Testis (tissue), 3 donors: ENCODE data around the gene MCC. TPM values are rescaled to one million over a fixed set of nuclear protein-coding genes. Genes with fewer than 3 reads are reported as not detected.

Experiments used
- DNase-seq: peaks from one replicate; pipeline ENCODE4 v3.0.0-alpha.2; 2019
- H3K27ac ChIP-seq, 2 donors: fragments of 200-600 bp; sonication (generic); one replicate each; pipeline ENCODE4 v1.5.1; 2019
- H3K27me3 ChIP-seq: fragments of 200-600 bp; sonication (generic); one replicate; pipeline ENCODE4 v1.5.1; 2019
- H3K36me3 ChIP-seq: fragments of 200-600 bp; sonication (generic); one replicate; pipeline ENCODE4 v1.5.1; 2017; ENCODE audit warnings: low read depth; ENCODE audit errors: missing control alignments
- H3K4me1 ChIP-seq: fragments of 200-600 bp; sonication (generic); one replicate; pipeline ENCODE4 v1.5.1; 2019
- H3K4me3 ChIP-seq, 2 donors: fragments of 200-600 bp; sonication (generic); one replicate each; pipeline ENCODE4 v1.5.1; 2017 to 2019
- H3K9me3 ChIP-seq: fragments of 200-600 bp; sonication (generic); one replicate; pipeline ENCODE4 v1.5.1; 2017
- POLR2A ChIP-seq: fragments of 450-650 bp; IDR thresholded peaks from one replicate; pipeline ENCODE4 v1.6.1; 2017; ENCODE audit warnings: antibody characterized with exemption, mild to moderate bottlenecking, moderate library complexity
- WGBS, 2 donors: methylation state at CpG; one replicate each; pipeline ENCODE4 v1.1.5; 2018; 5-methylcytosine and 5-hydroxymethylcytosine counted together
- intact Hi-C: fragments of 100-400 bp; cut with DNase I; formaldehyde crosslinking; loops from one replicate; pipeline ENCODE4 v1.15.1; 2023; ENCODE audit warnings: low total_unique reads
- polyA plus RNA-seq: library from polyadenylated mRNA; stranded (reverse); fragments of 350-450 nt; fragmentation: Illumina TruSeq; extraction: RNeasy Lipid Tissue Mini Kit (QIAGEN cat#74804); gene quantifications from one replicate; pipeline ENCODE4 v1.2.3, GENCODE V29; 2014; ENCODE audit warnings: low read depth, low replicate concordance; ENCODE audit not compliant: insufficient read depth
- total RNA-seq, 2 donors: library from RNA; depleted of rRNA; stranded (reverse); fragments of >200 nt; gene quantifications; one replicate each; pipeline ENCODE4 v1.2.3, GENCODE V29; 2016
- TF ChIP-seq, protein P1 (sequence below), 3 experiments: fragments of 450-650 bp in 2 of 3; fragments of 200-600 bp in 1 of 3; sonication (generic) in 1 of 3; IDR thresholded peaks; one replicate each; pipeline ENCODE4 v1.5.1; 2016 to 2019; ENCODE audit warnings: antibody characterized with exemption in 3 of 3, mild to moderate bottlenecking in 2 of 3, moderate library complexity in 1 of 3

The MCC gene
- total and polyA plus RNA-seq, 3 donors from 2014 or later = 7.1 to 23.7 (median 21.4) TPM

DNA sequence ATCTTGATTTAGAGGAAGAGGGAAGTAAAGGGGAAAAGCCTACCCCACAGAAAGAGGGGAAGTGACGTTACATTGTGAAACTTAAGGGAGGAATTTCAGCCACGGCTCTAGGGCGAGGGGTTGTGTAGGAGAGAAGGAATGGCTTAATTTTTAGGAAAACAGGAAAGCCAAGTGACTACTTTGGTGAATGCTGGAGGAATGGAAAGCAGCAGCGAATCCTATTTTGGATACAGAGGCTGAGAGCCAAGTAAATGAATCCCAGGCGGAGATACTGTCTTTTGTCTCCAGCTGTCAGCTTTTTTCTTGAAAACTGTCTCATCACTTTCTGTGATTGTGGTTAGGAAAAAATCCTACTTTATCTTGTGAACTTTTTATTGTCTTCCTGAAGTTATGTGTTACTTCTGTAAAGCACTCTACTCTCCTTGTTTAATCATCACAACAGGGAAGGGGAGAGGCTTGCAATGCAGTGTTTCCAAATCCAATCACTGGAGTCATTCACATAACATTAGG lies 241.8 kb downstream of the MCC start:
- Histone ChIP-seq H3K4me3 (no peak overlapping the region), H3K27ac (peak overlapping the region in 1 of 2 donors; percentile 79), H3K4me1 (peaks cover 7% of the 10 kb centered on the region), H3K36me3 (no peaks in the 10 kb centered on the region), H3K27me3 (no peaks in the 10 kb centered on the region), H3K9me3 (no peaks in the 10 kb centered on the region)
- DNase-seq = no peak
- TF ChIP-seq, protein P1, sequence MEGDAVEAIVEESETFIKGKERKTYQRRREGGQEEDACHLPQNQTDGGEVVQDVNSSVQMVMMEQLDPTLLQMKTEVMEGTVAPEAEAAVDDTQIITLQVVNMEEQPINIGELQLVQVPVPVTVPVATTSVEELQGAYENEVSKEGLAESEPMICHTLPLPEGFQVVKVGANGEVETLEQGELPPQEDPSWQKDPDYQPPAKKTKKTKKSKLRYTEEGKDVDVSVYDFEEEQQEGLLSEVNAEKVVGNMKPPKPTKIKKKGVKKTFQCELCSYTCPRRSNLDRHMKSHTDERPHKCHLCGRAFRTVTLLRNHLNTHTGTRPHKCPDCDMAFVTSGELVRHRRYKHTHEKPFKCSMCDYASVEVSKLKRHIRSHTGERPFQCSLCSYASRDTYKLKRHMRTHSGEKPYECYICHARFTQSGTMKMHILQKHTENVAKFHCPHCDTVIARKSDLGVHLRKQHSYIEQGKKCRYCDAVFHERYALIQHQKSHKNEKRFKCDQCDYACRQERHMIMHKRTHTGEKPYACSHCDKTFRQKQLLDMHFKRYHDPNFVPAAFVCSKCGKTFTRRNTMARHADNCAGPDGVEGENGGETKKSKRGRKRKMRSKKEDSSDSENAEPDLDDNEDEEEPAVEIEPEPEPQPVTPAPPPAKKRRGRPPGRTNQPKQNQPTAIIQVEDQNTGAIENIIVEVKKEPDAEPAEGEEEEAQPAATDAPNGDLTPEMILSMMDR (IDR thresholded peaks at IDR 0.05) = no peak
- no peak for TF ChIP-seq POLR2A
- WGBS, 2 donors = 39% methylated on average over 5 of the region's 5 CpGs
- intact Hi-C loops = no loop called here

DNA sequence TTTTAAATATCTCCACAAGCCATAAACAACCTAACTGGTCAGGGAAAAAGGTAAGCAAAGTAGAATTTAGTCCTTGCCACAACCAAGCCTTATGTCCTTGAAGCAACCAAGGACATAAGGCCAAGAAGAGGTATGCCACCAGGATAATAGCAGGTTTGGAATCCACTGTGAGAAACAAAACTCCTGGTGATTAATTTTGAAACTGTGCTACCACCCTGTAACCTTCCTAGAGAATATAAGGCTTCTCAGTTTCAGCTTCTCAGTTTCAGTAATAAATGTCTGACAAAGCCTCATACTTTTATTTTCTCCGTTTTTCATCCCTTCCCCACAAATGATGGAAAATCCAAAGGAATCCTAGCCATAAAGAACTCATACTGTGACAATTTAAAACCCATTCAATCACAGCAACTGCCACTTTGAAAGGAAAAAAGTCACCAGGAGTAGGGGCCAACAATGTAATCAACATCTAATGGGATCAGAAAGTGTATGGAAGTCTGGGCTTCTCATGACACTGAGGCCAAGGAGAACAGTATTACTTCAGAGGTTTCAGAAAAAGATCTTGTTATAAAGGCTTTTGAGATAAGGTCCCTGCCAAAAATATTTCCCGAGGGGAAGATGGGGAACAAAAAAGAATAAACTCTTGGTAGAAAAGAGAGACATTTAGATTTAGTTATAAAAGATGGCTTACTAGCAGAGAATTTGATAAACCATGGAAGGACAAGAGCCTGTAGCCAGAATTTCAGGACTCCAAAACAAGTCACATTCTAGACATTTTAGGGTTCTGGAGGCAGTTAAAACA lies 242.6 kb downstream of the MCC start:
- Histone ChIP-seq H3K9me3 (no peaks in the 10 kb centered on the region), H3K27me3 (no peaks in the 10 kb centered on the region), H3K36me3 (no peaks in the 10 kb centered on the region), H3K27ac (peak overlapping the region in 1 of 2 donors; percentile 79), H3K4me3 (no peak overlapping the region), H3K4me1 (peaks cover 7% of the 10 kb centered on the region)
- 41 to 54% methylated on average over 2 of the region's 2 CpGs for WGBS, 2 donors
- DNase-seq = no peak
- TF ChIP-seq POLR2A = no peak
- intact Hi-C loops = no loop called here

DNA sequence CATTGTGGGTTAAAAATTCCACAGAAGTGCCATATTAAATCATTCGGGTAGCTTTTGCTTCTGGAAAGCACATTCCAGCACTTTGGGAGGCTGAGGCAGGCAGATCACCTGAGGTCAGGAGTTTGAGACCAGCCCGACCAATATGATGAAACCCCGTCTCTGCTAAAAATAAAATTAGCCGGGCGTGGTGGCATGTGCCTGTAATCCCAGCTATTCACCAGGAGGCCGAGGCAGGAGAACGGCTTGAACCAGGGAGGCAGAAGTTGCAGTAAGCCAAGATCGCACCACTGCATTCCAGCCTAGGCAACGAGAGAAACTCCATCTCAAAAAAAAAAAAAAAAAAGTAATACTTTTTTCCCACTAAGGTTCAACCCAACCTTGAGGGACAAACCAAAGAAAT lies 243.3 kb downstream of the MCC start:
- no peaks in the 10 kb centered on the region for H3K9me3 ChIP-seq
- DNase-seq = no peak
- H3K27ac ChIP-seq = peak overlapping the region in 1 of 2 donors; percentile 79
- intact Hi-C loops = no loop called here
- no peak for TF ChIP-seq POLR2A
- TF ChIP-seq, protein P1 (IDR thresholded peaks at IDR 0.05) = no peak
- H3K4me3 ChIP-seq = no peak overlapping the region
- H3K27me3 ChIP-seq = no peaks in the 10 kb centered on the region
- no peaks in the 10 kb centered on the region for H3K36me3 ChIP-seq
- WGBS, 2 donors = 82 to 93% methylated on average over 9 of the region's 9 CpGs
- H3K4me1 ChIP-seq = peaks cover 7% of the 10 kb centered on the region

DNA sequence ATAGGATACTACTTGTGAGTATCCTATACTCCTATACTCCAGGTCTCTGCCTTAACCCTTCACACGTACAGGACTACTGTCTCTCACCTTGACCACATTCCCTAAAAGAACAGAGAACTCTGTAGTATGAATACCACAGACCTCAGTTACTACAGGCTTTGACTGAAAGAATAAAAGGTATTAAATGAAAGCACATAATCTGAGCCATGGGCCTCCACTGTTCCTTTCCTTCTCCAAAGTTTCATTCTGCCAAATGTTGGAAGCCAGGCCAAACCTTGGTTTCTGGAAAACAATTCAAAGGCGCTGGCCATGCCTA lies 244.9 kb downstream of the MCC start:
- no peaks in the 10 kb centered on the region for H3K9me3 ChIP-seq
- H3K36me3 ChIP-seq = no peaks in the 10 kb centered on the region
- H3K4me1 ChIP-seq = peaks cover 7% of the 10 kb centered on the region
- no peaks in the 10 kb centered on the region for H3K27me3 ChIP-seq
- no peak for TF ChIP-seq POLR2A
- TF ChIP-seq, protein P1 (IDR thresholded peaks at IDR 0.05) = no peak
- no peak overlapping the region for H3K27ac ChIP-seq
- no peak overlapping the region for H3K4me3 ChIP-seq
- 67 to 68% methylated on average over 2 of the region's 2 CpGs for WGBS, 2 donors
- DNase-seq = no peak
- intact Hi-C loops = no loop called here

DNA sequence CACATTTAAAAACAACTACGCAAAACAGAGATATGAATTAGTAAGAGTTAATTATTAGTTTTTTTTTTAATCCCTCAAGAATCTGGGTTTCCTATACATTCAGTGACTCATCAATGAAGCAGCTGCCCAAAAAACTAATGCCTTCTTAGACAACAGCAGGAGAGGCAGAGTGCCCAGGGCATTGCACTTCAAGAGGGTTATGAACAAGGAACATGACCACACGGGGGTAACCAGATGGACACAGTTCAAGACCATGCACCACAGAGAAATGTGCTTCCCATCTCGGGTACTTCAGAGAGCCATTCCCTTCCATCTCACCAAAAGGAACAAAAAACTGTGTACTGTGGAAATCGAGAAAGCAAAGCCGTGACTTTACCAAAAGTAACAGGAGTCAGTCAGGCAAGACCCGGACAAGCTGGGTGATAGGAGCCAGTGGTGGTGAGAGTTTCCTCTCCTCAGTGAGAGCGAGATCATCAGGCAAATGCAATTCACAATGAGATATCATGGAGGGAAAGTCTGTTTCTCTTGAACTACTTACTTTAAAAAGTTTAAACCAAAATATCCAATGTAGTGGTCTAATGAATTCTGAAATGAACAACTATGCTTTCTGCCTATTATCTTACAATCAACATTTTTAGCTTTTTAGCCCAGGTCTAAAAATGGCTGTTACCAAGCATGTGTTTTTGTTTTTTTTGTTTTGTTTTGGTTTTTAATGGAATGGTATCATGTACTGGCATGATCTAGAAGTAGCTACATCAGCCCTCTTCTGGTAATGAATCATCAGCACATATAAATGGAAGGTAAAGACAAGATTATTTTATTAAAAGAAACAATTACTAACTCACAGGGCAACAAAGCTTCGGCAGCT lies 245.5 kb downstream of the MCC start:
- Histone ChIP-seq H3K36me3 (no peaks in the 10 kb centered on the region), H3K4me1 (peaks cover 7% of the 10 kb centered on the region), H3K4me3 (no peak overlapping the region), H3K27ac (no peak overlapping the region), H3K27me3 (no peaks in the 10 kb centered on the region), H3K9me3 (no peaks in the 10 kb centered on the region)
- TF ChIP-seq, protein P1 (IDR thresholded peaks at IDR 0.05) = no peak
- TF ChIP-seq POLR2A = no peak
- 86 to 88% methylated on average over 8 of the region's 8 CpGs for WGBS, 2 donors
- no peak for DNase-seq
- intact Hi-C loops = no loop called here
